Astrocyte (in vitro differentiated cells and primary cell): ENCODE data around the gene WDR45B. TPM values are rescaled to one million over a fixed set of nuclear protein-coding genes. Genes with fewer than 3 reads are reported as not detected.
"Not testable (repeated sequence)": the region's sequence is repeated elsewhere in the genome, so short reads cannot be mapped to it uniquely, and the experiment has no call there.

Experiments used
- DNase-seq: peaks from one replicate; pipeline ENCODE4 v3.0.0-alpha.2; 2010; ENCODE audit warnings: low read depth
- FAIRE-seq: peaks from 2 replicates; lab custom pipeline; 2011; peaks lifted over from hg19 to GRCh38; lab: Jason Lieb, UNC
- H2AFZ ChIP-seq: 2 replicates; pipeline ENCODE4 v1.6.0; 2012; ENCODE audit warnings: low read depth, low read length, inconsistent platforms
- H3K27ac ChIP-seq: 2 replicates; pipeline ENCODE4 v1.5.1; 2011; ENCODE audit warnings: low read depth, low read length, inconsistent platforms
- H3K27me3 ChIP-seq: 2 replicates; pipeline ENCODE4 v1.6.0; 2011; ENCODE audit warnings: low read length, inconsistent platforms; ENCODE audit not compliant: insufficient read depth
- H3K36me3 ChIP-seq: 2 replicates; pipeline ENCODE4 v1.5.1; 2011; ENCODE audit warnings: low read length, inconsistent platforms; ENCODE audit not compliant: insufficient read depth
- H3K4me1 ChIP-seq: 2 replicates; pipeline ENCODE4 v1.5.1; 2011; ENCODE audit warnings: low read length, inconsistent platforms; ENCODE audit not compliant: insufficient read depth
- H3K4me2 ChIP-seq: 2 replicates; pipeline ENCODE4 v1.6.0; 2012; ENCODE audit warnings: low read length, inconsistent platforms
- H3K4me3 ChIP-seq: 2 replicates; pipeline ENCODE4 v1.5.1; 2011; ENCODE audit warnings: low read depth, mild to moderate bottlenecking, low read length, inconsistent platforms; ENCODE audit not compliant: insufficient read depth
- H3K79me2 ChIP-seq: 2 replicates; pipeline ENCODE4 v1.6.0; 2012; ENCODE audit warnings: mild to moderate bottlenecking, low read length, inconsistent platforms; ENCODE audit not compliant: insufficient read depth
- H3K9ac ChIP-seq: 2 replicates; pipeline ENCODE4 v1.6.0; 2012; ENCODE audit warnings: mild to moderate bottlenecking, low read length, inconsistent platforms
- H3K9me3 ChIP-seq: 2 replicates; pipeline ENCODE4 v1.5.1; 2012; ENCODE audit warnings: low read depth, mild to moderate bottlenecking, low read length, inconsistent platforms; ENCODE audit not compliant: insufficient read depth
- H4K20me1 ChIP-seq: 2 replicates; pipeline ENCODE4 v1.6.0; 2012; ENCODE audit warnings: low read length, inconsistent platforms; ENCODE audit not compliant: insufficient read depth
- H3K27ac Mint-ChIP-seq: one replicate; pipeline ENCODE4 v1.8.0; 2021; ENCODE audit warnings: mild to moderate bottlenecking, mixed read lengths; ENCODE audit not compliant: unreplicated experiment
- H3K27me3 Mint-ChIP-seq: one replicate; pipeline ENCODE4 v1.8.0; 2021; ENCODE audit warnings: low read depth, mixed read lengths; ENCODE audit not compliant: unreplicated experiment
- H3K36me3 Mint-ChIP-seq: one replicate; pipeline ENCODE4 v1.8.0; 2021; ENCODE audit warnings: low read depth, mixed read lengths; ENCODE audit not compliant: unreplicated experiment
- H3K4me1 Mint-ChIP-seq: one replicate; pipeline ENCODE4 v1.8.0; 2021; ENCODE audit warnings: low read depth, mixed read lengths; ENCODE audit not compliant: unreplicated experiment
- H3K4me3 Mint-ChIP-seq: one replicate; pipeline ENCODE4 v1.8.0; 2021; ENCODE audit warnings: mild to moderate bottlenecking, moderate library complexity, mixed read lengths; ENCODE audit not compliant: unreplicated experiment
- H3K9me3 Mint-ChIP-seq: one replicate; pipeline ENCODE4 v1.8.0; 2021; ENCODE audit warnings: mild to moderate bottlenecking, mixed read lengths; ENCODE audit not compliant: unreplicated experiment
- CTCF ChIP-seq: IDR thresholded peaks from 2 replicates; pipeline ENCODE4 v1.5.1; 2011; ENCODE audit warnings: low read depth, mild to moderate bottlenecking, inconsistent platforms, low read length, moderate library complexity; ENCODE audit not compliant: insufficient read depth
- EZH2 ChIP-seq: IDR thresholded peaks from 2 replicates; pipeline ENCODE4 v1.6.1; 2012; ENCODE audit warnings: mild to moderate bottlenecking, low read length, inconsistent platforms; ENCODE audit not compliant: insufficient read depth
- total RNA-seq: library from RNA; stranded (reverse); gene quantifications from 2 replicates; pipeline ENCODE4 v1.2.1, GENCODE V29; 2021

Gene WDR45B
- total RNA-seq, 1 donor from 2014 or later, result 75.4 TPM

- FAIRE-seq (no peak), DNase-seq (no peak)
- Histone ChIP-seq H3K79me2 (no peaks in the 10 kb centered on the region), H3K4me2 (no peak overlapping the region), H3K27ac (no peak overlapping the region), H3K27me3 (no peaks in the 10 kb centered on the region), H3K36me3 (peaks cover 13% of the 10 kb centered on the region), H3K9me3 (no peaks in the 10 kb centered on the region), H2AFZ (no peak overlapping the region), H3K4me1 (peaks cover under 1% of the 10 kb centered on the region), H3K4me3 (no peak overlapping the region), H3K9ac (no peak overlapping the region), H4K20me1 (peaks cover 22% of the 10 kb centered on the region)
- peaks cover 5% of the 10 kb centered on the region for H3K4me1 Mint-ChIP-seq
- H3K4me3 Mint-ChIP-seq, result no peak overlapping the region
- peaks cover 21% of the 10 kb centered on the region for H3K36me3 Mint-ChIP-seq
- no peak overlapping the region for H3K27ac Mint-ChIP-seq
- no peak for TF ChIP-seq EZH2
- TF ChIP-seq CTCF, result no peak
- H3K9me3 Mint-ChIP-seq, result no peaks in the 10 kb centered on the region
- no peaks in the 10 kb centered on the region for H3K27me3 Mint-ChIP-seq
Observed at GRCh38 chr17:82587234-82588086, 60.8 kb downstream of the WDR45B start.

GRCh38 chr17:82586576-82587233 is 61.5 kb downstream of the WDR45B start:
- FAIRE-seq (no peak), DNase-seq (no peak)
- H3K4me1 ChIP-seq, result peaks cover 5% of the 10 kb centered on the region
- peaks cover 15% of the 10 kb centered on the region for H3K36me3 ChIP-seq
- H3K9ac ChIP-seq, result no peak overlapping the region
- H3K27ac ChIP-seq, result no peak overlapping the region
- no peak overlapping the region for H3K27ac Mint-ChIP-seq
- no peaks in the 10 kb centered on the region for H3K9me3 ChIP-seq
- TF ChIP-seq EZH2, result no peak
- no peak for TF ChIP-seq CTCF
- H4K20me1 ChIP-seq, result peaks cover 29% of the 10 kb centered on the region
- H3K79me2 ChIP-seq, result no peaks in the 10 kb centered on the region
- no peaks in the 10 kb centered on the region for H3K27me3 Mint-ChIP-seq
- no peak overlapping the region for H3K4me2 ChIP-seq
- H3K27me3 ChIP-seq, result no peaks in the 10 kb centered on the region
- no peaks in the 10 kb centered on the region for H3K9me3 Mint-ChIP-seq
- H3K4me1 Mint-ChIP-seq, result peaks cover 7% of the 10 kb centered on the region
- H3K4me3 Mint-ChIP-seq, result no peak overlapping the region
- H3K4me3 ChIP-seq, result no peak overlapping the region
- no peak overlapping the region for H2AFZ ChIP-seq
- H3K36me3 Mint-ChIP-seq, result peaks cover 19% of the 10 kb centered on the region

GRCh38 chr17:82585935-82586575 is 62.2 kb downstream of the WDR45B start:
- not testable (repeated sequence) for DNase-seq, H3K4me1 Mint-ChIP-seq
- peak; percentile 66 for FAIRE-seq

More at GRCh38 chr17:82585935-82586575, 62.2 kb downstream of the WDR45B start:
- H3K36me3 ChIP-seq, result peaks cover 15% of the 10 kb centered on the region
- H2AFZ ChIP-seq, H3K27ac ChIP-seq, H3K27me3 ChIP-seq, H3K27ac Mint-ChIP-seq, H3K79me2 ChIP-seq, H3K4me3 Mint-ChIP-seq, H3K27me3 Mint-ChIP-seq, H3K9me3 ChIP-seq, H3K4me2 ChIP-seq, H3K4me1 ChIP-seq, H3K4me3 ChIP-seq, H3K9ac ChIP-seq, H3K9me3 Mint-ChIP-seq: not testable (repeated sequence)
- peaks cover 30% of the 10 kb centered on the region for H4K20me1 ChIP-seq
- peaks cover 17% of the 10 kb centered on the region for H3K36me3 Mint-ChIP-seq
